ENCODE results near the gene UNC93A.
"Not testable (repeated sequence)": the region's sequence is repeated elsewhere in the genome, so short reads cannot be mapped to it uniquely, and the experiment has no call there.

The UNC93A gene

GRCh38 chr6:167266057-167266829 lies 24.9 kb upstream of the UNC93A start:
- H3K4me3 ChIP-seq (ENCODE audit: control insufficient read depth in 1 of 7, extremely low read depth in 1 of 7, insufficient read depth in 4 of 7, low read depth in 2 of 7, low read length in 6 of 7); H3K36me3 ChIP-seq (ENCODE audit: control insufficient read depth in 4 of 4, insufficient read depth in 4 of 4, low read length in 3 of 4); H3K27ac ChIP-seq (ENCODE audit: insufficient read depth in 1 of 2, low read depth in 1 of 2, low read length in 2 of 2, poor library complexity in 1 of 2, severe bottlenecking in 2 of 2); H3K9me3 ChIP-seq (ENCODE audit: control extremely low read depth in 1 of 5, control insufficient read depth in 4 of 5, insufficient read depth in 2 of 5, low read depth in 1 of 5, low read length in 4 of 5); POLR2A ChIA-PET; CTCF ChIA-PET; H3K4me1 ChIP-seq (ENCODE audit: control extremely low read depth in 1 of 4, control insufficient read depth in 4 of 4, insufficient read depth in 4 of 4, low read length in 3 of 4); DNase-seq: not testable (repeated sequence)
- H3K27me3 ChIP-seq (replicated peaks in 2 of 5; ENCODE audit: control insufficient read depth in 4 of 5, insufficient read depth in 5 of 5, low read length in 4 of 5) = peaks cover 0 to 13% (median 4%) of the 10 kb centered on the region in 5 experiments
- WGBS (ENCODE audit: insufficient coverage) = 61% methylated on average over 2 of the region's 24 CpGs

- Histone ChIP-seq H3K36me3 (ENCODE audit: control insufficient read depth in 4 of 4, insufficient read depth in 4 of 4, low read length in 3 of 4) (no peaks in the 10 kb centered on the region), H3K9me3 (ENCODE audit: control extremely low read depth in 1 of 5, control insufficient read depth in 4 of 5, insufficient read depth in 2 of 5, low read depth in 1 of 5, low read length in 4 of 5) (no peaks in the 10 kb centered on the region), H3K27ac (ENCODE audit: insufficient read depth in 1 of 2, low read depth in 1 of 2, low read length in 2 of 2, poor library complexity in 1 of 2, severe bottlenecking in 2 of 2) (no peak overlapping the region), H3K27me3 (replicated peaks in 2 of 5; ENCODE audit: control insufficient read depth in 4 of 5, insufficient read depth in 5 of 5, low read length in 4 of 5) (peaks cover 0 to 13% (median 4%) of the 10 kb centered on the region in 5 experiments), H3K4me3 (ENCODE audit: control insufficient read depth in 1 of 7, extremely low read depth in 1 of 7, insufficient read depth in 4 of 7, low read depth in 2 of 7, low read length in 6 of 7) (no peak overlapping the region), H3K4me1 (ENCODE audit: control extremely low read depth in 1 of 4, control insufficient read depth in 4 of 4, insufficient read depth in 4 of 4, low read length in 3 of 4) (no peaks in the 10 kb centered on the region)
- ChIA-PET CTCF (no interaction called here), POLR2A (no interaction called here)
- 91% methylated on average over 19 of the region's 21 CpGs for WGBS (ENCODE audit: insufficient coverage)
- no peak for DNase-seq
Observed at GRCh38 chr6:167266830-167267555, 24.1 kb upstream of the UNC93A start.

GRCh38 chr6:167267556-167267898 lies 23.6 kb upstream of the UNC93A start:
- H3K27ac ChIP-seq (ENCODE audit: insufficient read depth in 1 of 2, low read depth in 1 of 2, low read length in 2 of 2, poor library complexity in 1 of 2, severe bottlenecking in 2 of 2); H3K4me3 ChIP-seq (ENCODE audit: control insufficient read depth in 1 of 7, extremely low read depth in 1 of 7, insufficient read depth in 4 of 7, low read depth in 2 of 7, low read length in 6 of 7); POLR2A ChIA-PET; H3K4me1 ChIP-seq (ENCODE audit: control extremely low read depth in 1 of 4, control insufficient read depth in 4 of 4, insufficient read depth in 4 of 4, low read length in 3 of 4); CTCF ChIA-PET; H3K36me3 ChIP-seq (ENCODE audit: control insufficient read depth in 4 of 4, insufficient read depth in 4 of 4, low read length in 3 of 4); DNase-seq; H3K9me3 ChIP-seq (ENCODE audit: control extremely low read depth in 1 of 5, control insufficient read depth in 4 of 5, insufficient read depth in 2 of 5, low read depth in 1 of 5, low read length in 4 of 5): not testable (repeated sequence)
- WGBS (ENCODE audit: insufficient coverage) = no CpG with 5 or more reads among the region's 3 CpGs
- peaks cover 0 to 13% (median 4%) of the 10 kb centered on the region in 5 experiments for H3K27me3 ChIP-seq (replicated peaks in 2 of 5; ENCODE audit: control insufficient read depth in 4 of 5, insufficient read depth in 5 of 5, low read length in 4 of 5)

GRCh38 chr6:167267921-167268401 lies 23.2 kb upstream of the UNC93A start:
- Histone ChIP-seq H3K9me3 (ENCODE audit: control extremely low read depth in 1 of 5, control insufficient read depth in 4 of 5, insufficient read depth in 2 of 5, low read depth in 1 of 5, low read length in 4 of 5) (no peaks in the 10 kb centered on the region), H3K27me3 (replicated peaks in 2 of 5; ENCODE audit: control insufficient read depth in 4 of 5, insufficient read depth in 5 of 5, low read length in 4 of 5) (peaks cover 0 to 13% (median 4%) of the 10 kb centered on the region in 5 experiments), H3K4me3 (ENCODE audit: control insufficient read depth in 1 of 7, extremely low read depth in 1 of 7, insufficient read depth in 4 of 7, low read depth in 2 of 7, low read length in 6 of 7) (no peak overlapping the region), H3K27ac (ENCODE audit: insufficient read depth in 1 of 2, low read depth in 1 of 2, low read length in 2 of 2, poor library complexity in 1 of 2, severe bottlenecking in 2 of 2) (no peak overlapping the region), H3K4me1 (ENCODE audit: control extremely low read depth in 1 of 4, control insufficient read depth in 4 of 4, insufficient read depth in 4 of 4, low read length in 3 of 4) (no peaks in the 10 kb centered on the region), H3K36me3 (ENCODE audit: control insufficient read depth in 4 of 4, insufficient read depth in 4 of 4, low read length in 3 of 4) (no peaks in the 10 kb centered on the region)
- WGBS (ENCODE audit: insufficient coverage) = 96% methylated on average over 10 of the region's 12 CpGs
- ChIA-PET CTCF (no interaction called here), POLR2A (no interaction called here)
- DNase-seq = no peak

GRCh38 chr6:167268683-167269280 lies 22.3 kb upstream of the UNC93A start:
- Histone ChIP-seq H3K9me3 (ENCODE audit: control extremely low read depth in 1 of 5, control insufficient read depth in 4 of 5, insufficient read depth in 2 of 5, low read depth in 1 of 5, low read length in 4 of 5) (no peaks in the 10 kb centered on the region), H3K27me3 (replicated peaks in 2 of 5; ENCODE audit: control insufficient read depth in 4 of 5, insufficient read depth in 5 of 5, low read length in 4 of 5) (peaks cover 0 to 13% (median 4%) of the 10 kb centered on the region in 5 experiments), H3K4me3 (ENCODE audit: control insufficient read depth in 1 of 7, extremely low read depth in 1 of 7, insufficient read depth in 4 of 7, low read depth in 2 of 7, low read length in 6 of 7) (no peak overlapping the region), H3K27ac (ENCODE audit: insufficient read depth in 1 of 2, low read depth in 1 of 2, low read length in 2 of 2, poor library complexity in 1 of 2, severe bottlenecking in 2 of 2) (no peak overlapping the region), H3K4me1 (ENCODE audit: control extremely low read depth in 1 of 4, control insufficient read depth in 4 of 4, insufficient read depth in 4 of 4, low read length in 3 of 4) (no peaks in the 10 kb centered on the region), H3K36me3 (ENCODE audit: control insufficient read depth in 4 of 4, insufficient read depth in 4 of 4, low read length in 3 of 4) (no peaks in the 10 kb centered on the region)
- no peak for DNase-seq
- ChIA-PET POLR2A (no interaction called here), CTCF (no interaction called here)
- 97% methylated on average over 18 of the region's 20 CpGs for WGBS (ENCODE audit: insufficient coverage)

GRCh38 chr6:167270499-167271311 lies 20.4 kb upstream of the UNC93A start:
- H3K27me3 ChIP-seq (replicated peaks in 2 of 5; ENCODE audit: control insufficient read depth in 4 of 5, insufficient read depth in 5 of 5, low read length in 4 of 5) = peaks cover 0 to 11% (median 5%) of the 10 kb centered on the region in 5 experiments
- no peak for DNase-seq
- no peak overlapping the region for H3K27ac ChIP-seq (ENCODE audit: insufficient read depth in 1 of 2, low read depth in 1 of 2, low read length in 2 of 2, poor library complexity in 1 of 2, severe bottlenecking in 2 of 2)
- no peak overlapping the region for H3K4me3 ChIP-seq (ENCODE audit: control insufficient read depth in 1 of 7, extremely low read depth in 1 of 7, insufficient read depth in 4 of 7, low read depth in 2 of 7, low read length in 6 of 7)
- POLR2A ChIA-PET = no interaction called here
- H3K4me1 ChIP-seq (ENCODE audit: control extremely low read depth in 1 of 4, control insufficient read depth in 4 of 4, insufficient read depth in 4 of 4, low read length in 3 of 4) = no peaks in the 10 kb centered on the region
- H3K36me3 ChIP-seq (ENCODE audit: control insufficient read depth in 4 of 4, insufficient read depth in 4 of 4, low read length in 3 of 4) = no peaks in the 10 kb centered on the region
- no peaks in the 10 kb centered on the region for H3K9me3 ChIP-seq (ENCODE audit: control extremely low read depth in 1 of 5, control insufficient read depth in 4 of 5, insufficient read depth in 2 of 5, low read depth in 1 of 5, low read length in 4 of 5)
- CTCF ChIA-PET = no interaction called here
- 95% methylated on average over 23 of the region's 26 CpGs for WGBS (ENCODE audit: insufficient coverage)
